Right lobe of liver (tissue), 4 donors: Measurements from ENCODE around the gene LGMN.

Source experiments
- CTCF ChIP-seq, 4 donors: fragments of 200-600 bp in 3 of 4; fragments of 450-650 bp in 1 of 4; IDR thresholded peaks; one replicate each; pipeline versions ENCODE4 v1.5.1 to v1.8.0; 2016 to 2022; ENCODE audit warnings: antibody characterized with exemption in 4 of 4, mild to moderate bottlenecking in 2 of 4
- POLR2A ChIP-seq: fragments of 450-650 bp; IDR thresholded peaks from one replicate; pipeline ENCODE4 v1.6.1; 2017; ENCODE audit warnings: antibody characterized with exemption, mild to moderate bottlenecking
- donor health status: DM: no; HTN: no; CAD: no.
- donor health status: DM: no; HTN: no; CAD: no.
- donor health status: DM: no; HTN: yes; CAD: no.

- TF ChIP-seq CTCF (IDR thresholded peaks at IDR 0.05), result no peak
- peak; percentile 38 for TF ChIP-seq POLR2A
Observed at GRCh38 chr14:92657457-92658142, 90.8 kb downstream of the LGMN start.
